ENCODE measurements around the gene AUTS2.

DNA sequence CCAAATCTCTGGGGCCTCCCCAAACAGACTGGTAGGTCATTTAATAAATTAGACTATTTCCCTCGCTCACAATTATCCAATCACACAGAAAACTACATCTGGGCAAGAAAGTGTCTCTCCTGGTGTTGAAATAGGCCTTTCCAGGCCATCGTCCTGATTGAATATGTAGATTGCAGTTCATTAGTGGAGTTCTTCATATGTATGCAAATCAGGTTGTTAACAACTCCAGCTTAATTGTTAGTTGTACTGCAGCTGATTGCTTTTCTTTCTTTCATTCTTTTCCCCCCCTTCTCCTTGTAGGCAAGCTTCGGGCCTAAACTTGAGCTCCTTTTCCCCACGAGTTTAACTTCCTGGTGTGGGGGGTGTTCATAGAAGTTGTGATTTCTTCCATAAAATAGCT lies 1174.6 kb downstream of the AUTS2 start:
- TF ChIP-seq, protein P1, sequence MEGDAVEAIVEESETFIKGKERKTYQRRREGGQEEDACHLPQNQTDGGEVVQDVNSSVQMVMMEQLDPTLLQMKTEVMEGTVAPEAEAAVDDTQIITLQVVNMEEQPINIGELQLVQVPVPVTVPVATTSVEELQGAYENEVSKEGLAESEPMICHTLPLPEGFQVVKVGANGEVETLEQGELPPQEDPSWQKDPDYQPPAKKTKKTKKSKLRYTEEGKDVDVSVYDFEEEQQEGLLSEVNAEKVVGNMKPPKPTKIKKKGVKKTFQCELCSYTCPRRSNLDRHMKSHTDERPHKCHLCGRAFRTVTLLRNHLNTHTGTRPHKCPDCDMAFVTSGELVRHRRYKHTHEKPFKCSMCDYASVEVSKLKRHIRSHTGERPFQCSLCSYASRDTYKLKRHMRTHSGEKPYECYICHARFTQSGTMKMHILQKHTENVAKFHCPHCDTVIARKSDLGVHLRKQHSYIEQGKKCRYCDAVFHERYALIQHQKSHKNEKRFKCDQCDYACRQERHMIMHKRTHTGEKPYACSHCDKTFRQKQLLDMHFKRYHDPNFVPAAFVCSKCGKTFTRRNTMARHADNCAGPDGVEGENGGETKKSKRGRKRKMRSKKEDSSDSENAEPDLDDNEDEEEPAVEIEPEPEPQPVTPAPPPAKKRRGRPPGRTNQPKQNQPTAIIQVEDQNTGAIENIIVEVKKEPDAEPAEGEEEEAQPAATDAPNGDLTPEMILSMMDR (IDR thresholded peaks at IDR 0.05; ENCODE audit: insufficient read depth, low read length, poor library complexity, severe bottlenecking): no peak
- no peak for TF ChIP-seq EZH2phosphoT487 (conservative IDR thresholded peaks at IDR 0.05; ENCODE audit: low read length)

All from SU-DHL-6 (cell line).